Measurements from ENCODE around the gene CMTM1.

The CMTM1 gene

GRCh38 chr16:66548068-66548467 is 18.2 kb upstream of the CMTM1 start:
- FAIRE-seq (no peak), DNase-seq (ENCODE audit: insufficient read length, low spot score) (no peak)
- TF ChIP-seq PAX5 (IDR thresholded peaks at IDR 0.05; ENCODE audit: insufficient read depth, low read length, severe bottlenecking) (no peak), SPI1 (IDR thresholded peaks at IDR 0.05; ENCODE audit: low read depth, low read length) (no peak), POLR2A (IDR thresholded peaks at IDR 0.05; ENCODE audit: low read depth, low read length) (no peak), TAF1 (IDR thresholded peaks at IDR 0.05; ENCODE audit: low read depth, low read length) (no peak), POLR2AphosphoS5 (IDR thresholded peaks at IDR 0.05; ENCODE audit: low read depth, low read length) (no peak), POU2F2 (IDR thresholded peaks at IDR 0.05; ENCODE audit: low read depth, low read length) (no peak)

GRCh38 chr16:66548868-66549267 is 17.4 kb upstream of the CMTM1 start:
- DNase-seq (ENCODE audit: insufficient read length, low spot score) (no peak), FAIRE-seq (no peak)
- TF ChIP-seq POLR2AphosphoS5 (IDR thresholded peaks at IDR 0.05; ENCODE audit: low read depth, low read length), result no peak
- no peak for TF ChIP-seq TAF1 (IDR thresholded peaks at IDR 0.05; ENCODE audit: low read depth, low read length)
- no peak for TF ChIP-seq POLR2A (IDR thresholded peaks at IDR 0.05; ENCODE audit: low read depth, low read length)
- no peak for TF ChIP-seq PAX5 (IDR thresholded peaks at IDR 0.05; ENCODE audit: insufficient read depth, low read length, severe bottlenecking)
- no peak for TF ChIP-seq SPI1 (IDR thresholded peaks at IDR 0.05; ENCODE audit: low read depth, low read length)
- TF ChIP-seq POU2F2 (IDR thresholded peaks at IDR 0.05; ENCODE audit: low read depth, low read length), result no peak

GRCh38 chr16:66549284-66550131 is 16.7 kb upstream of the CMTM1 start, which contains the start of gene TK2:
TSS of gene TK2 (minus strand) at chr16:66550122. CDS start at chr16:66550061, 61 bp downstream.
- no peak; the same call in 1 of the 2 replicates for TF ChIP-seq TAF1 (IDR thresholded peaks at IDR 0.05; ENCODE audit: low read depth, low read length)
- peak; percentile 36; the same call in 1 of the 2 replicates for TF ChIP-seq POLR2A (IDR thresholded peaks at IDR 0.05; ENCODE audit: low read depth, low read length)
- peak; percentile 31 for FAIRE-seq

GRCh38 chr16:66551348-66551759 is 14.9 kb upstream of the CMTM1 start:
- FAIRE-seq (peak; percentile 82), DNase-seq (ENCODE audit: insufficient read length, low spot score) (peak; percentile 37)
- TF ChIP-seq POU2F2 (IDR thresholded peaks at IDR 0.05; ENCODE audit: low read depth, low read length) (0 out of 2 replicates have a peak, but pooled peaks have one; percentile 28), POLR2AphosphoS5 (IDR thresholded peaks at IDR 0.05; ENCODE audit: low read depth, low read length) (no peak), TAF1 (IDR thresholded peaks at IDR 0.05; ENCODE audit: low read depth, low read length) (peak; percentile 34; the same call in 1 of the 2 replicates)

More at GRCh38 chr16:66549284-66550131, 16.7 kb upstream of the CMTM1 start, which contains the start of gene TK2:
- peak; percentile 59 for DNase-seq (ENCODE audit: insufficient read length, low spot score)

- FAIRE-seq, result no peak
- no peak for TF ChIP-seq TAF1 (IDR thresholded peaks at IDR 0.05; ENCODE audit: low read depth, low read length)
- no peak for TF ChIP-seq POLR2AphosphoS5 (IDR thresholded peaks at IDR 0.05; ENCODE audit: low read depth, low read length)
- no peak for TF ChIP-seq POLR2A (IDR thresholded peaks at IDR 0.05; ENCODE audit: low read depth, low read length)
- TF ChIP-seq POU2F2 (IDR thresholded peaks at IDR 0.05; ENCODE audit: low read depth, low read length), result no peak
- no peak for TF ChIP-seq SPI1 (IDR thresholded peaks at IDR 0.05; ENCODE audit: low read depth, low read length)
- no peak for TF ChIP-seq PAX5 (IDR thresholded peaks at IDR 0.05; ENCODE audit: insufficient read depth, low read length, severe bottlenecking)
- DNase-seq (ENCODE audit: insufficient read length, low spot score), result no peak
These were observed 14.4 kb upstream of the CMTM1 start for GRCh38 chr16:66551788-66552285.

- TF ChIP-seq POLR2A (IDR thresholded peaks at IDR 0.05; ENCODE audit: low read depth, low read length) (peak; percentile 90), POU2F2 (IDR thresholded peaks at IDR 0.05; ENCODE audit: low read depth, low read length) (peak; percentile 78), SPI1 (IDR thresholded peaks at IDR 0.05; ENCODE audit: low read depth, low read length) (no peak), PAX5 (IDR thresholded peaks at IDR 0.05; ENCODE audit: insufficient read depth, low read length, severe bottlenecking) (no peak), POLR2AphosphoS5 (IDR thresholded peaks at IDR 0.05; ENCODE audit: low read depth, low read length) (peak; percentile 93), TAF1 (IDR thresholded peaks at IDR 0.05; ENCODE audit: low read depth, low read length) (peak; percentile 90)
- DNase-seq (ENCODE audit: insufficient read length, low spot score) (peak; percentile 89), FAIRE-seq (peak; percentile 97)
These were observed 13.7 kb upstream of the CMTM1 start, which contains the start of gene CKLF for GRCh38 chr16:66552286-66553177. TSS of gene CKLF (plus strand) at chr16:66552576. CDS start at chr16:66552716, 140 bp downstream.

GRCh38 chr16:66553223-66553622 is 13.0 kb upstream of the CMTM1 start:
- DNase-seq (ENCODE audit: insufficient read length, low spot score) (no peak), FAIRE-seq (no peak)
- TF ChIP-seq POLR2AphosphoS5 (IDR thresholded peaks at IDR 0.05; ENCODE audit: low read depth, low read length) (no peak), POLR2A (IDR thresholded peaks at IDR 0.05; ENCODE audit: low read depth, low read length) (no peak), SPI1 (IDR thresholded peaks at IDR 0.05; ENCODE audit: low read depth, low read length) (no peak), PAX5 (IDR thresholded peaks at IDR 0.05; ENCODE audit: insufficient read depth, low read length, severe bottlenecking) (no peak), POU2F2 (IDR thresholded peaks at IDR 0.05; ENCODE audit: low read depth, low read length) (no peak), TAF1 (IDR thresholded peaks at IDR 0.05; ENCODE audit: low read depth, low read length) (no peak)

GRCh38 chr16:66554021-66554420 is 12.2 kb upstream of the CMTM1 start:
- TF ChIP-seq POU2F2 (IDR thresholded peaks at IDR 0.05; ENCODE audit: low read depth, low read length), result no peak
- no peak for TF ChIP-seq POLR2A (IDR thresholded peaks at IDR 0.05; ENCODE audit: low read depth, low read length)
- no peak for TF ChIP-seq POLR2AphosphoS5 (IDR thresholded peaks at IDR 0.05; ENCODE audit: low read depth, low read length)
- TF ChIP-seq SPI1 (IDR thresholded peaks at IDR 0.05; ENCODE audit: low read depth, low read length), result no peak
- no peak for TF ChIP-seq TAF1 (IDR thresholded peaks at IDR 0.05; ENCODE audit: low read depth, low read length)
- no peak for TF ChIP-seq PAX5 (IDR thresholded peaks at IDR 0.05; ENCODE audit: insufficient read depth, low read length, severe bottlenecking)
- FAIRE-seq, result no peak
- DNase-seq (ENCODE audit: insufficient read length, low spot score), result no peak

GRCh38 chr16:66554495-66554894 is 11.7 kb upstream of the CMTM1 start:
- FAIRE-seq (no peak), DNase-seq (ENCODE audit: insufficient read length, low spot score) (no peak)
- TF ChIP-seq PAX5 (IDR thresholded peaks at IDR 0.05; ENCODE audit: insufficient read depth, low read length, severe bottlenecking), result no peak
- no peak for TF ChIP-seq POLR2A (IDR thresholded peaks at IDR 0.05; ENCODE audit: low read depth, low read length)
- TF ChIP-seq POU2F2 (IDR thresholded peaks at IDR 0.05; ENCODE audit: low read depth, low read length), result no peak
- TF ChIP-seq SPI1 (IDR thresholded peaks at IDR 0.05; ENCODE audit: low read depth, low read length), result no peak
- TF ChIP-seq TAF1 (IDR thresholded peaks at IDR 0.05; ENCODE audit: low read depth, low read length), result no peak
- no peak for TF ChIP-seq POLR2AphosphoS5 (IDR thresholded peaks at IDR 0.05; ENCODE audit: low read depth, low read length)
